Measurements from ENCODE around the gene STOX1. TPM values are rescaled to one million over a fixed set of nuclear protein-coding genes. Genes with fewer than 3 reads are reported as not detected.

STOX1 gene
- total and polyA plus RNA-seq, 2 of the 13 experiments (the other 11 are each of a cell fraction or from before 2014, with no cell fraction given): 2.5 to 6.0 TPM

GRCh38 chr10:68870061-68870460, 42.7 kb downstream of the STOX1 start (continued):
- TF ChIP-seq ZNF276 (CRISPR knock-in tag; IDR thresholded peaks at IDR 0.05; ENCODE audit: low read depth): no peak
- TF ChIP-seq DMAP1 (CRISPR knock-in tag; IDR thresholded peaks at IDR 0.05): no peak
- no peak for TF ChIP-seq FOXK2 (IDR thresholded peaks at IDR 0.05)
- no peak for TF ChIP-seq RFX1 (IDR thresholded peaks at IDR 0.05)
- TF ChIP-seq NFAT5 (CRISPR knock-in tag; IDR thresholded peaks at IDR 0.05): no peak
- no peak for TF ChIP-seq MXD3 (CRISPR knock-in tag; IDR thresholded peaks at IDR 0.05)
- no peak for TF ChIP-seq ZNF30 (CRISPR knock-in tag; IDR thresholded peaks at IDR 0.05)
- no peak for TF ChIP-seq KDM2A (CRISPR knock-in tag; IDR thresholded peaks at IDR 0.05; ENCODE audit: borderline replicate concordance, low read depth)
